CD14-positive monocyte (primary cell): ENCODE data around the gene GMEB2. TPM values are rescaled to one million over a fixed set of nuclear protein-coding genes. Genes with fewer than 3 reads are reported as not detected.

ENCODE experiments used
- DNase-seq, 3 donors: peaks; one replicate each; pipeline ENCODE4 v3.0.0-alpha.2; 2011 to 2022
- H2AFZ ChIP-seq: 2 replicates; pipeline ENCODE4 v1.6.0; 2012; ENCODE audit warnings: mild to moderate bottlenecking, low read depth, low read length, inconsistent platforms; ENCODE audit not compliant: insufficient read depth, poor library complexity, severe bottlenecking
- H3K27ac ChIP-seq, 2 donors: 1 replicate in 1 of 2; 2 replicates in 1 of 2; pipeline ENCODE4 v1.5.1; 2012 to 2013; ENCODE audit warnings: low read length in 2 of 2, control low read depth in 1 of 2, inconsistent platforms in 1 of 2, low read depth in 1 of 2, mild to moderate bottlenecking in 1 of 2
- H3K27me3 ChIP-seq, 2 donors: one replicate each; pipeline versions ENCODE4 v1.6.0 to v1.6.1; 2011 to 2013; ENCODE audit warnings: low read length in 2 of 2; ENCODE audit not compliant: control insufficient read depth in 2 of 2, insufficient read depth in 2 of 2
- H3K36me3 ChIP-seq, 2 donors: replicated peaks in 1 of 2; 1 replicate in 1 of 2; 2 replicates in 1 of 2; pipeline versions ENCODE4 v1.5.1 to v1.6.1; 2012 to 2013; ENCODE audit warnings: low read length in 2 of 2, control low read depth in 1 of 2, inconsistent platforms in 1 of 2, mild to moderate bottlenecking in 1 of 2; ENCODE audit not compliant: insufficient read depth in 2 of 2, control insufficient read depth in 1 of 2
- H3K4me1 ChIP-seq, 2 donors: 1 replicate in 1 of 2; 2 replicates in 1 of 2; pipeline versions ENCODE4 v1.5.1 to v1.6.1; 2012 to 2013; ENCODE audit warnings: low read length in 2 of 2, control low read depth in 1 of 2, inconsistent platforms in 1 of 2, mild to moderate bottlenecking in 1 of 2, moderate library complexity in 1 of 2; ENCODE audit not compliant: insufficient read depth in 2 of 2, control insufficient read depth in 1 of 2
- H3K4me2 ChIP-seq: replicated peaks from 2 replicates; pipeline ENCODE3; 2012; ENCODE audit warnings: low read length, moderate library complexity, mild to moderate bottlenecking; ENCODE audit not compliant: poor library complexity, severe bottlenecking; ENCODE audit errors: extremely low read depth
- H3K4me3 ChIP-seq, 3 experiments: fragments of 200-600 bp in 1 of 3; sonication (generic) in 1 of 3; replicated peaks in 1 of 3; 1 replicate in 2 of 3; 2 replicates in 1 of 3; pipeline ENCODE4 v1.5.1; 2011 to 2013; ENCODE audit warnings: low read length in 3 of 3, mild to moderate bottlenecking in 3 of 3, control low read depth in 2 of 3, low read depth in 2 of 3, inconsistent platforms in 1 of 3, moderate library complexity in 1 of 3
- H3K79me2 ChIP-seq: 2 replicates; pipeline ENCODE4 v1.6.0; 2012; ENCODE audit warnings: mild to moderate bottlenecking, control low read depth, inconsistent platforms, low read length, moderate library complexity; ENCODE audit not compliant: insufficient read depth
- H3K9ac ChIP-seq: 2 replicates; pipeline ENCODE4 v1.6.0; 2017; ENCODE audit warnings: low read length, mild to moderate bottlenecking; ENCODE audit not compliant: insufficient read depth, poor library complexity, severe bottlenecking
- H3K9me3 ChIP-seq, 2 donors: replicated peaks in 1 of 2; 1 replicate in 1 of 2; 2 replicates in 1 of 2; pipeline versions ENCODE4 v1.5.1 to v1.6.1; 2012 to 2013; ENCODE audit warnings: low read length in 2 of 2, control low read depth in 1 of 2; ENCODE audit not compliant: control insufficient read depth in 1 of 2, insufficient read depth in 1 of 2
- H4K20me1 ChIP-seq: 2 replicates; pipeline ENCODE4 v1.6.0; 2012; ENCODE audit warnings: mild to moderate bottlenecking, low read length, control low read depth, moderate library complexity; ENCODE audit not compliant: insufficient read depth
- H3K27ac Mint-ChIP-seq, 7 donors: one replicate each; pipeline ENCODE4 v1.8.0; 2020; ENCODE audit warnings: mild to moderate bottlenecking in 7 of 7, mixed read lengths in 7 of 7, moderate library complexity in 6 of 7, inconsistent platforms in 2 of 7
- H3K27me3 Mint-ChIP-seq, 3 donors: one replicate each; pipeline ENCODE4 v1.8.0; 2021 to 2022; ENCODE audit warnings: low read depth in 3 of 3, mild to moderate bottlenecking in 3 of 3, mixed read lengths in 3 of 3, moderate library complexity in 3 of 3, inconsistent platforms in 1 of 3
- H3K36me3 Mint-ChIP-seq, 2 donors: one replicate each; pipeline ENCODE4 v1.8.0; 2020; ENCODE audit warnings: mixed read lengths in 2 of 2, inconsistent platforms in 1 of 2, mild to moderate bottlenecking in 1 of 2
- H3K4me1 Mint-ChIP-seq: one replicate; pipeline ENCODE4 v1.8.0; 2020; ENCODE audit warnings: mild to moderate bottlenecking, mixed read lengths
- H3K4me3 Mint-ChIP-seq, 2 donors: one replicate each; pipeline ENCODE4 v1.8.0; 2020; ENCODE audit warnings: mild to moderate bottlenecking in 2 of 2, mixed read lengths in 2 of 2, moderate library complexity in 1 of 2
- H3K9me3 Mint-ChIP-seq, 7 donors: one replicate each; pipeline ENCODE4 v1.8.0; 2020 to 2022; ENCODE audit warnings: mixed read lengths in 7 of 7, mild to moderate bottlenecking in 6 of 7, moderate library complexity in 6 of 7, inconsistent platforms in 2 of 7
- CTCF ChIP-seq: fragments of 200-600 bp; IDR thresholded peaks from one replicate; pipeline ENCODE4 v1.8.0; 2022; ENCODE audit warnings: antibody characterized with exemption, mild to moderate bottlenecking
- WGBS: methylation state at CpG from one replicate; pipeline ENCODE4 v1.1.5; 2013; ENCODE audit warnings: missing lambda C conversion rate; ENCODE audit not compliant: insufficient coverage; 5-methylcytosine and 5-hydroxymethylcytosine counted together
- intact Hi-C, 2 donors: fragments of 100-400 bp; cut with micrococcal nuclease; formaldehyde crosslinking; loops; one replicate each; pipeline versions ENCODE4 v1.15.0 to v1.15.1; 2023
- polyA minus RNA-seq: library from RNA; depleted of rRNA, polyadenylated mRNA; stranded (reverse); fragments of >200 nt; gene quantifications from 2 replicates; pipeline ENCODE4 v1.2.3, GENCODE V29; 2012
- polyA plus RNA-seq, 3 donors: library from polyadenylated mRNA; depleted of rRNA in 1 of 3; unstranded in 2 of 3; stranded (reverse) in 1 of 3; fragments of 300-500 nt in 2 of 3; fragments of >200 nt in 1 of 3; fragmentation: Illumina TruSeq in 2 of 3; gene quantifications; 1 replicate in 2 of 3; 2 replicates in 1 of 3; pipeline ENCODE4 v1.2.3, GENCODE V29; 2012 to 2021
- total RNA-seq, 12 experiments: library from RNA in 1 of 12; stranded (reverse) in 1 of 12; fragments of 120-200 nt in 1 of 12; gene quantifications; one replicate each; pipeline ENCODE4 v1.2.4 and lab custom pipeline; 2013 to 2026; ENCODE audit warnings: mixed read lengths in 6 of 12, inconsistent platforms in 1 of 12

The GMEB2 gene
- total RNA-seq (2013), result 7.0 TPM
- polyA plus RNA-seq, result 10 to 100 TPM in 1 of 3 donors, 1 to 10 TPM in 2; 2.7 to 11.7 (median 3.8) TPM
- 7.8 and 8.9 TPM in 2 replicates for polyA minus RNA-seq
- 19.7 to 46.5 (median 34.0) reads per million in 11 experiments for total RNA-seq (lab: John Stamatoyannopoulos, UW)

DNA sequence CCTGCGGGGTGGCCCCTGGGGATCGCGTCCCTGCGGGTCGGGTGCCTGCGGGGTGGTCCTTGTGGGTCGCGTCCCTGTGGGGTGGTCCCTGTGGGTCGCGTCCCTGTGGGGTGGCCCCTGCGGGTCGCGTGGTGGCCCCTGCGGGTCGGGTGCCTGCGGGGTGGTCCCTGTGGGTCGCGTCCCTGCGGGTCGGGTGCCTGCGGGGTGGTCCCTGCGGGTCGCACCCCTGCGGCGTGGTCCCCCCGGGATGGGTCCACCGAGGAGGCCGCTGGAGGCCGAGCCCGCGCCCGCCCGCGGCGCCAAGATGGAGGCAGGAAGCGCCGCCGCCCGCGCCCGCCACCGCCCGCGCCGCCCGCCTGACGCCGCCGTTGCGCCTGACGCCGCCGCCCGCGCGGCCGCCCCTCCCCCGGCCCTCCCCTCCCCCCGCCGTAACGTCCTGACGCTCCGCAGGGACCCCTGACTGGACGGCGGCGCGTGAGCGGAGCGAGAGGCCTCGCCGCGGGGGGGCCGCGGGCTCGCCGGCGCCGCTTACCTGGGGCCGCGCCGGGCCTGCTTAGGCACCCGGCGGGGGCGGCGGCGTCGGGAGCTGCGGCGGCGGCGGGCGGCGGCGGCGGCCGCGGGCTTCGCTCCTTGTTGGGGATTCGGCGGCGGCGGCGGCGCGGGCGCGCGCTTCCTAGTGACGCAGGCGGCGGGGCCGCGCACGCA, at the start of gene GMEB2:
Gene GMEB2, minus strand, starts transcription at position 678 of the 705 bp plus-strand sequence. CDS start 7,704 bp downstream, outside the sequence.
- peak within 1 kb of the TSS; percentile 82 to 88 for H3K27ac ChIP-seq
- H3K4me1 ChIP-seq, result peaks cover 17 to 29% of the 10 kb centered on the region in 2 donors
- H3K9me3 Mint-ChIP-seq, result peaks cover 0 to 2% (median 0%) of the 10 kb centered on the region in 7 donors
- no peaks in the 10 kb centered on the region for H3K27me3 ChIP-seq
- peaks cover 10% of the 10 kb centered on the region for H4K20me1 ChIP-seq
- peak within 1 kb of the TSS; percentile 91 to 96 (median 93) for H3K4me3 ChIP-seq
- no peak for TF ChIP-seq CTCF
- DNase-seq, result peak; percentile 47 to 62 (median 50)
- H2AFZ ChIP-seq, result peak within 1 kb of the TSS; percentile 83
- peaks cover 5 to 41% of the 10 kb centered on the region in 2 donors for H3K36me3 Mint-ChIP-seq
- H3K36me3 ChIP-seq, result no peaks in the 10 kb centered on the region
- peaks cover 0 to 2% (median 2%) of the 10 kb centered on the region in 3 donors for H3K27me3 Mint-ChIP-seq
- H3K27ac Mint-ChIP-seq, result peak within 1 kb of the TSS; percentile 81 to 95 (median 89)
- H3K79me2 ChIP-seq, result peaks cover 69% of the 10 kb centered on the region
- intact Hi-C loops, result loop anchor here (1.0 to 5.0 kb wide), 3 partner anchors 15 to 89 kb away; partner anchors contain the start of gene PTK6 (in 2 of the 2)
- no peaks in the 10 kb centered on the region for H3K9me3 ChIP-seq
- H3K4me1 Mint-ChIP-seq, result peaks cover 30% of the 10 kb centered on the region
- peak within 1 kb of the TSS; percentile 95 to 96 for H3K4me3 Mint-ChIP-seq
- under 1% methylated on average over 96 of the region's 114 CpGs for WGBS
- H3K4me2 ChIP-seq, result peak within 1 kb of the TSS; percentile 91
- peak within 1 kb of the TSS; percentile 95 for H3K9ac ChIP-seq

DNA sequence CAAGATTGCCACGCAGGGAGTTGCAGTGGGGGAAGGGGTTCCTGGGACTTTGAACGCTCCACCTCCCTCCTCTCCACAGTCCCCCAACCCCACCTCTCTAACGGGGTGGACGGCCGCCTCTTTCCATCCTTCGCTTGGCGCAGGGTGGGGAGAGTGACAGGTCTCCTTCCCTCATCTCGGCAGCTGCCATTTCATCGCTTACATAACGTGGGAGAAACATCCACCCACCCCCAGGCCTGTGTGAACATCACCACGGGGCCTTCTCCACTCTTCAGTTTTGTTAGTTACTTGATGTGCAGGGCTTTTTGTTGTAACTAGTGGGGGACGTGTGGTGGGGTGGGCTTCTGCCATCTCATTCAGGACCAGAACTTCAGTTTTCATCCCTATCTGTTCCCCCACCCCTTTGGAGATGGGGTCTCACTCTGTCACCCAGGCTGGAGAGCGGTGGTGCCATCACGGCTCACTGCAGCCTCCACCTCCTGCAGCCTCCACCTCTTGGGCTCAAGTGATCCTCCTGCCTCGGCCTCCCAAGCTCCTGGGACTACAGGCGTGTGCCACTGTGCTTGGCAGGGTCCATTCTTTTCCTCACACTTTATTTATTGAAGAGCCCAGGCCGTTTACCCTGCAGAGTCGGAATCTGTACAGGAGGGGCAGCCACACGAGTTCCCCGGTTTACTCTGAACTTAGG, 48.9 kb upstream of the GMEB2 start:
- Histone ChIP-seq H4K20me1 (no peaks in the 10 kb centered on the region), H3K4me2 (no peak overlapping the region), H3K4me1 (no peaks in the 10 kb centered on the region), H3K27ac (no peak overlapping the region), H3K79me2 (no peaks in the 10 kb centered on the region), H3K36me3 (peaks cover 33 to 59% of the 10 kb centered on the region in 2 donors), H3K9me3 (no peaks in the 10 kb centered on the region), H3K4me3 (no peak overlapping the region), H3K9ac (no peak overlapping the region), H2AFZ (no peak overlapping the region), H3K27me3 (no peaks in the 10 kb centered on the region)
- peaks cover 35 to 69% of the 10 kb centered on the region in 2 donors for H3K36me3 Mint-ChIP-seq
- H3K9me3 Mint-ChIP-seq, result no peaks in the 10 kb centered on the region
- H3K4me3 Mint-ChIP-seq, result no peak overlapping the region
- 100% methylated on average over 8 of the region's 20 CpGs for WGBS
- H3K4me1 Mint-ChIP-seq, result no peaks in the 10 kb centered on the region
- no peak for DNase-seq
- H3K27ac Mint-ChIP-seq, result peak overlapping the region in 1 of 7 donors; percentile 34
- no peak for TF ChIP-seq CTCF
- H3K27me3 Mint-ChIP-seq, result peaks cover 0 to 2% (median 0%) of the 10 kb centered on the region in 3 donors
- intact Hi-C loops, result no loop called here
